ENCODE data around the gene ZRANB3.

DNA sequence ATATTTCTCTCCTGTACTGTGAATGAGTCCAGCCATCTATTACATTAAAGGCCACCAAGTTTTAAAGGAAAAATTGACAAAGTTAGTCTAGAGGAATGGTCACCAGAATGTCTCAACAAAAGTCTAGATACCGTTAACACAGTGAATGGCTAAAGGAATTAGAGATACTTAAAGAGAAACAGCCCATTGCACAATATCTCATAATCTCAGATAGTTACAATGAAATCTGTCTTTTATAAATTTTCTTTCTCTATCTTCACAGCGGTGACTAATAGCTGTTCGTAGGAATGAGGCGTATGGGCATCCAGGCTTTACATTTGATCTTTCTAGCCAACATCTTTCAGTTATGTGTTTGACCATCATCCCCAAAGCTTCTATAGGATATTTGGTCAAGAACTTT, 30.9 kb upstream of the ZRANB3 start:
- TF ChIP-seq, protein P1, sequence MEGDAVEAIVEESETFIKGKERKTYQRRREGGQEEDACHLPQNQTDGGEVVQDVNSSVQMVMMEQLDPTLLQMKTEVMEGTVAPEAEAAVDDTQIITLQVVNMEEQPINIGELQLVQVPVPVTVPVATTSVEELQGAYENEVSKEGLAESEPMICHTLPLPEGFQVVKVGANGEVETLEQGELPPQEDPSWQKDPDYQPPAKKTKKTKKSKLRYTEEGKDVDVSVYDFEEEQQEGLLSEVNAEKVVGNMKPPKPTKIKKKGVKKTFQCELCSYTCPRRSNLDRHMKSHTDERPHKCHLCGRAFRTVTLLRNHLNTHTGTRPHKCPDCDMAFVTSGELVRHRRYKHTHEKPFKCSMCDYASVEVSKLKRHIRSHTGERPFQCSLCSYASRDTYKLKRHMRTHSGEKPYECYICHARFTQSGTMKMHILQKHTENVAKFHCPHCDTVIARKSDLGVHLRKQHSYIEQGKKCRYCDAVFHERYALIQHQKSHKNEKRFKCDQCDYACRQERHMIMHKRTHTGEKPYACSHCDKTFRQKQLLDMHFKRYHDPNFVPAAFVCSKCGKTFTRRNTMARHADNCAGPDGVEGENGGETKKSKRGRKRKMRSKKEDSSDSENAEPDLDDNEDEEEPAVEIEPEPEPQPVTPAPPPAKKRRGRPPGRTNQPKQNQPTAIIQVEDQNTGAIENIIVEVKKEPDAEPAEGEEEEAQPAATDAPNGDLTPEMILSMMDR (optimal IDR thresholded peaks at IDR 0.05 in 1 of 3, IDR thresholded peaks at IDR 0.05 in 1 of 3, conservative IDR thresholded peaks at IDR 0.05 in 1 of 3; ENCODE audit: extremely low read depth in 1 of 3, insufficient read depth in 2 of 3, low read length in 3 of 3), result no peak
- no peak for TF ChIP-seq EZH2 (IDR thresholded peaks at IDR 0.05; ENCODE audit: low read length)
